HT1080 (cell line): ENCODE data around the gene TSC22D3. TPM values are rescaled to one million over a fixed set of nuclear protein-coding genes. Genes with fewer than 3 reads are reported as not detected.
A peak's percentile ranks its signal among the peaks of the same experiment; 100 is the strongest.
"Not testable (repeated sequence)": the region's sequence is repeated elsewhere in the genome, so short reads cannot be mapped to it uniquely, and the experiment has no call there.

Experiments used
- DNase-seq: peaks from one replicate; pipeline ENCODE4 v3.0.0-alpha.2; 2015; ENCODE audit warnings: low read depth
- total RNA-seq: library from RNA; depleted of rRNA; stranded (reverse); fragments of >200 nt; shearing (Covaris generic); gene quantifications from 2 replicates; pipeline ENCODE4 v1.2.3, GENCODE V29; 2014

The TSC22D3 gene
- total RNA-seq, 1 experiment from 2014 or later: 5.4 TPM

- peak; percentile 1 for DNase-seq
Observed at GRCh38 chrX:107712231-107713202, 63.1 kb downstream of the TSC22D3 start.

GRCh38 chrX:107711521-107712181 is 63.9 kb downstream of the TSC22D3 start:
- no peak for DNase-seq

- peak; percentile 91 for DNase-seq
Observed at GRCh38 chrX:107710617-107711391, 64.8 kb downstream of the TSC22D3 start.

- DNase-seq: no peak
Observed at GRCh38 chrX:107709266-107709806, 66.3 kb downstream of the TSC22D3 start.

- no peak for DNase-seq
Observed at GRCh38 chrX:107708762-107709161, 66.8 kb downstream of the TSC22D3 start.

GRCh38 chrX:107707866-107708265 is 67.7 kb downstream of the TSC22D3 start:
- DNase-seq: no peak

- no peak for DNase-seq
Observed at GRCh38 chrX:107706309-107706708, 69.3 kb downstream of the TSC22D3 start.

- no peak for DNase-seq
Observed at GRCh38 chrX:107704587-107704986, 71.0 kb downstream of the TSC22D3 start.

- no peak for DNase-seq
Observed at GRCh38 chrX:107704181-107704580, 71.4 kb downstream of the TSC22D3 start.

GRCh38 chrX:107701493-107702121 is 74.0 kb downstream of the TSC22D3 start:
- DNase-seq: no peak

- DNase-seq: no peak
Observed at GRCh38 chrX:107700790-107701189, 74.8 kb downstream of the TSC22D3 start.

- no peak for DNase-seq
Observed at GRCh38 chrX:107700317-107700774, 75.2 kb downstream of the TSC22D3 start.

GRCh38 chrX:107699616-107700015 is 76.0 kb downstream of the TSC22D3 start:
- no peak for DNase-seq

- no peak for DNase-seq
Observed at GRCh38 chrX:107691024-107691448, 84.6 kb downstream of the TSC22D3 start.

- DNase-seq: no peak
Observed at GRCh38 chrX:107687445-107687844, 88.1 kb downstream of the TSC22D3 start.

GRCh38 chrX:107686792-107687191 is 88.8 kb downstream of the TSC22D3 start:
- peak; percentile 56 for DNase-seq

GRCh38 chrX:107686026-107686425 is 89.6 kb downstream of the TSC22D3 start:
- DNase-seq: no peak

GRCh38 chrX:107685586-107685985 is 90.0 kb downstream of the TSC22D3 start:
- DNase-seq: not testable (repeated sequence)

GRCh38 chrX:107684956-107685385 is 90.6 kb downstream of the TSC22D3 start:
- peak; percentile 74 for DNase-seq

- no peak for DNase-seq
Observed at GRCh38 chrX:107683931-107684330, 91.7 kb downstream of the TSC22D3 start.
